Anterior cingulate cortex (tissue), 58 donors: ENCODE data around the gene KIF5A.

Experiments
- DNase-seq, 58 donors: peaks; one replicate each; lab custom pipeline; 2025; lab: John Stamatoyannopoulos, UW

Gene KIF5A

DNA sequence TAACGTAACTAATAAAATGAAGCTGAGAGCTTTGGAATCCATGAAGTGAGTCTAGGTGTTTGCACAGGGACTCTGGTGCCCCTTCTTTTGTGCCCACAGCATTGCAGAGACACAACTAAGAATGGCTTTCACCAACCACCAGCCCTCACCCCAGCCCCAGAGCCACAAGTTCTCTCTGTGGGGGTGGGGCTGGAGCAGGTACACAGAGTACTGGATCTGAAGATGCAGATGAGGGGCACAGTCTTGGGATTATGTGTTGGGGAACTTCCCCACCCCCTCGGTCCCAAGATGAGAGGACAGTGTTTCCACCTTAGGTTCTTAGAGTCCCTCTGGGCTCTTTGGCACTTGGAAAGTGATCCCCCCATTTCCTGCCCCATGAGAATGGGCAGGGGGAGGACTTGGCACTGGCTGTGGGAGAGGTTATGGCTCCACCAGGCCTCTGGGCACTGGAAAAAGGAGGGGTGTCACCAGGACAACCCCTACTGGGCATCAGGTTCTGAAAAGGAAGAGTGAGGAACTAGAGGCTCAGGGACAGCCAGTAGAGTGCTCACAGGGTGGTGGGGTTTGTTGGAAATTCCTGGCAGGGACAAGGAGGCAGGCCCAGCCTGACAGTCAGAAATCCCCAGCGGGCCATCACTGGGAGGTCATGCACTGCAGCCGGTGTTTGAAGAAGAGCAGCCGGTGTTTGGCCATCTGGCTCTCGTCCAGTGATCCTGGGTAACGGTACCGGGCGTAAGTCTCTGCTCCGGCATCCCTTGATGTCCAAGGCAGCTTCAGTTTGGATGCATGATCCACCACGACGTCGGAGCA is 76.5 kb downstream of the KIF5A start:
- DNase-seq, result no peak

DNA sequence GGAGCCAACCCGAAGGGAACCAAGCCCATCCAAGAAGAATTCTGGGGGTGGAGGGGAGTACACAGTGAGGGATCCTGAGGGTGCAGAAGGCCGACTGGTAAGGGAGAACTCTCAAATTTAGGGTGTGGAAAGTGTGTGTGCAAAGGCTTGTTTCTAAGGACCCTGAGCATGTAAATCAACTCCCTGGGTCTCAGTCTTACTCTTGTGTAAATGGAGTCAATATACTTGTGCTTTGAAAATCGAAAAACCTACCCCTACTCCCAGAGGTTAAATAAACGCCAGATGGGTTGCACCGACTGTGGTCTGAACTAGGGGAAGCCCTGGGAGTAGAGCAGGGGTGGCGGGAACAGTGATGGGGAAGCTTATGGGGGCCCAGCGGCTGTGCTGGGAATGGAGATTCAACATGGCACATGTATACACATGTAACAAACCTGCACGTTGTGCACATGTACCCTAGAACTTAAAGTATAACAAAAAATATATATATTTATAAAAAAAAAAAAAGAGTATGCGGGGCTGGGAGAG is 77.1 kb downstream of the KIF5A start:
- no peak for DNase-seq

DNA sequence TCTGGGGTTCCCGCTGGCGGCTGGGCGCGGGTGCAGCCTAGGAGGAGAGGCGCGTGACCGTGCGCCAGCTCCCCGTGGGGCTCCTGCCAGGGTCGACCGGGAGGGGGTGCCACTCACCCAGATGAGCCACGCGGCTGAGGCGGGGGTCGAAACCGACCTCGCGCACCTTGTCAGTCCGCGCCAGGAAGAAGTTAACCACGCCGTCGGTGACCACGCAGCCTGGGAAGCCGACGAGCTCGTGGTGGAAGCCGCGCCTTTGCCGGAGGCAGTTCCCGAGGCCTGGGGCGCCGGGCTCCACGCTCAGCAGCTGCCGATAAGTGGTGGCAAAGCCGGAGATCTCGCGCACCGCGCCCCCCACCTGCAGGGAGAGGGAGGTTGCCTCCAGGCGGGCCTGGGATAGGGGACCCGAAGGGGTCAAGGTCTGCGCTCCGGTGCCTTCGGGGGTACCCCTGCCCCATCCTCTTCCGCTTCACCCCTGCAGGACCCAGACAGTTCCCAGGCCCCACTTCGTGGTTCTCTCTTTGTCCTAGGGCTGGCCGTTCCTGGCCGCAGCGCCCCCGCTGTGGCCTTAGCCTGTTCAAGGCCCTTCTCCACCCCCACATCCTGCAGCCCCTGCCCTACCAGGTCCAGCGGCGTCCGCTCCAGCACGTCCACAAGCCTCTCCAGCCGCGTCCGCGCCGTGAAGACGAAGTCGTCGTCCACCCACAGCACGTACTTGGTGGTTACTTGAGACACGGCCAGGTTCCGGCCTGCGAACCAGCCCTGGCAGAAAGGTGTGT is 77.8 kb downstream of the KIF5A start:
- no peak for DNase-seq

DNA sequence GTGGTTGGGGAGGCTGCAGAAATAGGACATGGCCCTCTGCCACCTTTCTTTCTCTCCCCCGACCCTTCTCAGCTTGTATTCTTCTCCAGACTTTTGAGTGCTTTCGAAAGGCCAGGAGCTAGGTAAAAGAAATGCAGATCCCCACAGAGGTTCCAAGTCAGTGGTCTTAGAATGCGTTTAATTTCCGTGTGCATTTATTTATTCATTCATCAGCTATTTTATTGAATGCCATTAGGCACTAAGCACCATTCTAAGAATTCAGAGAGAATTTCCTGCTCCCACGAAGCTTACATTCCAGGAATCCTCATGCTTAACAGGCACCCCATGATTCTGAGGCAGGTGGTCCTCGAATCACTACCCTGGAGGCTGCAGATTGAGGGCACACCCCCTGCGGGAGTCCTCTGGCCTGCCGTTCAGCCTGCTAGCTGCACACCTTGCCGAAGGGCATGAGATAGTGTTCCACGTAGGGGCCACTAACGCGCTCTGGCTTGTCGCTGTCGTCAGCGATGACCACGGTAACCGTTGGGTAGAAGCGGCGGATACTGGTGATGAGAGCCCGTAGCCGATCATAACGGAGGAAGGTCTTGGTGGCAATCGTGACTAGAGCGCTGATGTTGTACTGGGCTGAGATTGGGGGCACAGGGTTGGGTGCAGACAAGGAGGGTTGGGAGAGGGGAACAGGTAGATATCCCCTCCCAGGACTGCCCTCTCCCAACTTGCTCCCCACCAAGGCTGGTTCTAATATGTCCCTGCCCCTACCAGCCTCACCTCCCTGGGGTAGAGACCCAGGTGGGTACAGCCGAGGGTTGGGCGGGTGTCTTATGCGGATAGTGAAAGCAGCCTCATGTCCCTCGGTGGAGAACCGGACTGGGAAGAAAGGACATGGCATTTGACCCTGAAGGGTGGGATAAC is 78.7 kb downstream of the KIF5A start:
- DNase-seq, result no peak

DNA sequence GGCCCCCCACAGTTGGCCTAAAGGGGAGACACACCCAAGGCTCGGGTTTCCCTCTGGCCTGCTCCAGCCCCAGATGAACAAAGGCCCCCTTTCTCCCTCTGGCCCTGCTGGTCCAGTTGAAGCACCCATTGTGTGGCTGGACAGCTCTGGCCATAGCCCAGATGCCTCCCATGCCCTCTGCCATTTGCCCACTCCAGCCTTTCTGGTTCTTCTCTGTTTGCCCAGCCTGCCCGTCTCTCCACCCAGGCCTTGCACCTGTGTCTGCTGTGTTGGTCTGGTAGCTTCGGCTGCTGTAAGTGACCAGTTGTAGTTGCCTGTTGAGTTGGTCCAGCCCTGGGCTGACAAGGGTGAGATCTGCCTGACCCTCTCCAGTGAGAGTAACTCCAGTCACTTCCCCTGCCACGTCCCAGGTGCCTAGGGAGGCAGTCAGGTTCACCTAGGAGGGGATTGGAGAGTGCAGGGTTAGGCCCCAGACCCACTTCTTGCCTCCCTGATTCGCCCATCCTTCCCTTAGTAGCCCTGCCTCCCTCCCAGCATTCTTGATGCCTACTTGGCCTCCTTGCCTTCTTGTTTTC is 80.1 kb downstream of the KIF5A start:
- DNase-seq, result peak in 33 of 58 donors; percentile 13 to 81 (median 52)

DNA sequence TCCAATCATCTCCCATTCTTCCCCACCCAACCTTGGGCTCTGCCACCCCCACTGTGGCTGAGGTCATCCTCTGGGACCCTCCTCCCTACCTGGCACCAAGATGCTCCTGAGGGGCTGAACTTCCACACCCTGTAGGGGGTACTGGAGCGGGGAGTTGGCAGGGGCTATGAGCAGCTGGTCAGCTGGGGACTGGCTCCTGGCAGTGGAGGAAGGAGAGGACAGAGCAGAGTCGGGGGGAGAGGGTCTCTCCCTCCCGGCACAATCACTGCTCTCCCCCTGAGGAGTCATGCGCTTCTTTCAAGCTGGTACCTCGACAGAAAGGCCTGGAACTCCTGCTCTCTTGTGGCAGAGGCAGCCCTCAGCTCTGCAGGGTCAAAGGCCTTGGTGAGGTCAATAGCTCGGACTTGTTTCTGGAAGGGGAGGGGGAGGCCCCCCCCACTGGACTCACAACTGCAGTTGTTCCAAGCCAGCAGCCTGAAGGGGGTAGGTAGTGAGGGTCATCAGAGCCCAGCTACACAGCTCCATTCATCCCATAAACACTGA is 81.1 kb downstream of the KIF5A start:
- DNase-seq, result no peak

DNA sequence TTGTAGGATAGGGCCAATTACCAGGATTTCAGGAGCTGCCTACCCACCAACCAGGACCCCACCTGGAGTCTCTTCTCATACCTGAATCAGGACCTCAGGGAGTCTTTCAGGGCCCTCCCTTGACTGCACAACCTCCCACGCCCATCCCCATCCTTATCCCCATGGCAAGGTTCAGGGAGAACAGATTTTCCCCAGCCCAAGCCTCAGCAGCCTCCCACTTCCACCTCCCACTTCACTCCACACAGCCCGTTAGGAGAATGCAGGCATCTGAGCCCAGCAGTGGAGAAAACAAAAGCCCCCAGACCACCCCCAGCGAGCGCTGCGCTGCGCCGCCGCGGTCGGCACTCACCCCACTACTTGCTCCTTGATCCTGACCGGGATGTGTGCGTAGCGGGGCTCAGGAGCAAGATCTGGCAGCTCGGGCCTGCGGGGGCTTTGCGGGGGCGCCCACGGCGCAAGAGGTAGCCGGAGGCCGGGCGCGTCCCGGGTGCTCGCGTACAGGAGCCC is 81.8 kb downstream of the KIF5A start:
- no peak for DNase-seq

DNA sequence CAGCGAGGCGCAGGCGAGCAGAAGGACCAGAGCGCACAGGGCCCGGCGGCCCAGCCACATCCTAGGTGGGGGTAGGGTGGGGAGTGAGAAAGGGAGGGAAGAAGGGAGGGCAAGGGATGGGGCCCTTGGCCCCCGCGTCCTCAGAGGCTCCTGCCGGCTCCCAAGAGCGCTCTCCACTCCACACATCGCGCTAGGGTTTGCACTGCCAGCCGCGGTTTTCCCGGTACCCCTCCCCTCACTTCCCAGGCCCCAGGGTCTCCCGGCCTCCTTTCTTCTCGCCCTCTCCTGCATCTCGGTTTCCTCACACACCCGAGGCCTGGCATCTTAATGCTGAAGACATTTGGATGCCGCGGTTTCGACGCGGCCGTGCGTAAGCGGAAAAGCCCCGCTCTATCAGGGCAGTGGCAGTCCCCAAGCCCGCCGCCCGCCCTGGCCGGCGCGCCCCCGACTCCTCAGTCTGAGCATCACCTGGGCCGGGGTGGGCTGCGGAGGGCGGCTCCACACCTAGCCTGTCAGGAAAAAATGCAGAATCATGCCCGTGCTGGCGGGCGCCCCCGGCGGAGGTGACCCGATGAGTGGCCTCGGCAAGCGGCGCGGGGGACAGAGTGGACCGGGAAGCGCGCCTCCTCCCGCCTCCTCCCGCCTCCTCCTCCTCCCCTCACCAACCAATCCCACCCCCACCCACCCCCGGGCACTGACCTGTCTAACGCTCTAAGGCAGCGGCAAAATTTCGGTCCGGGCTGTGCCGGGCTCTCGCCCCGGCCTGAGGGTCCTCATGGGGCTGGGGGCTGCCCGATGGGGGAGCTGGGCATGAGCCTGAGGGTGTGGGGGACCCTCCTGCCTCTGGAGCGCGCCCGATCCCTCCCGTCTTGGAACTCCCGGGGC is 82.5 kb downstream of the KIF5A start:
- peak in 7 of 58 donors; percentile 22 to 53 (median 33) for DNase-seq

DNA sequence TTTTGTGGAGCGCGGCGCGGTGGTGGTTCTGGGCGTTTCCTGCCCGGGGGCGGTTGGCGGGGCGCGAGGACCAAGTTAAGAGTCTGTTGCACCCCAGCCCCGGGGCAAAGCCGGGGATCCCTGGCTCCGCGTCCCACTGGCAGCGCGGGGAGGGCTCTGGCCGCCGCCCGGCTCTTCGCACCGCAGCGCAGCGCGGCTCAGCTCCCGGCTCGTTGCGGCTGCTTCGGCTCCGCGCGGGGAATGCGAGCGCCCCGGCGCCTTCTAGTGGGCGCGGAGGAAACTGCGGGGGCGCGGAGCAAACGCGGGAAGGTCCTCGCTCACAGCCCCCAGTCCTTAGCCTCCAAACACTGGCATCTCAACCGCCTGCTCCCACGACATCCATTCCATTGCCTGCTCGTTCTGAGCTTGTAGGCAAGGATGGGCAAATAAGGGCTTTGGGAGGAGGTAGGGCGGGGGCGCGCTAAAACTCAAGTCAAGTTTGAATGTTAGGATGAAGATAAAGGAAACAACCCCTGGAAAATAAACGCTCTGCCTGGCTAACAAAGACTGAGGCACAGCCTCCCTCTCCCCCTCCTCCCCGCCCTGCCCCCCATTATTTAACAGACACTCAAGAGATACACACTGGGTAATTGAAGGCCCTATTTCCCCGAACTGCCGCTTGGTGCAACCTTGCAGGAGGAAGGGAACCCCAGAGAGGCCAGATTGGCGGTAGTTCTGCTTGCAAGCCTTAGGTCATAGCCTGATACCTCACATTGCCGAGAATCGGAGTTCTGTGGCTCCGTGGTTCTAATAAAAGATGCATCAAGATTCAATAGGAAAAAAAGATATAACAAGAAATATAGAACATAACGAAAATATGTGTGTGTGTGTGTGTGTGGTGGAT is 83.4 kb downstream of the KIF5A start, which contains the start of gene B4GALNT1:
TSS of gene B4GALNT1 (minus strand) at position 244 of the 883 bp plus-strand sequence. CDS start 1,069 bp downstream, outside the sequence.
- peak in 33 of 58 donors; percentile 28 to 73 (median 49) for DNase-seq
